Fibroblast of lung (primary cell): ENCODE measurements around the gene VN1R5.

ENCODE experiments used
- EZH2 ChIP-seq: IDR thresholded peaks from 2 replicates; pipeline ENCODE4 v1.5.1; 2012; ENCODE audit warnings: low read length, control low read depth, mild to moderate bottlenecking; ENCODE audit errors: missing control alignments
- TF ChIP-seq, protein P1 (sequence below), 2 donors: IDR thresholded peaks in 1 of 2; conservative IDR thresholded peaks in 1 of 2; 1 replicate in 1 of 2; 2 replicates in 1 of 2; pipeline ENCODE4 v1.5.1; 2011 to 2012; ENCODE audit warnings: low read length in 2 of 2, control low read depth in 1 of 2, inconsistent platforms in 1 of 2, low read depth in 1 of 2, mild to moderate bottlenecking in 1 of 2

DNA sequence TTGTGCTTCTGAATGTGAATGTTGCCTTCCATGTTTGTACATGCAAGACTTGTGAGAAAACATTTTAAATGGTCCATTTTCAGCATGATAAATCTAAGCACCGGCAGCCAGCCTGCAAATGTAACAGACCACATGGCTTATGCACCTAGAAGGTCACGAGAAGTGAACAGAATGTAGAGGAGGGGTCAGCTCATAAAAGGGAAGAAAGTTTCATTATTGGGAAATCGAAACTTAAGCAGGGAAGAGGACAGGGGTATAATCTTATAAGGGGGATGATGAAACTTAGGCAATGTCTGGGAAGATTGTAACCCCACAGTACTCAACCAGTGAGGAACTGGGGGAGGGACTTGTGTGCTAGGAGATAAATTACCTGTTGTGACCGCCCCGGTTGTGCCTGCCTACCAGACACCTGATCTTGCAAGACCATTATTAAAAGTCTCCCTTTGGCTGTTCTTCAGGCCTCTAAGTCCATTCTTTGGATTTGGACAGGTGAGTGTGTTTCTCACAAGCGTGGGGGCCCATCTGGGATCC lies 37.7 kb upstream of the VN1R5 start:
- TF ChIP-seq, protein P1, sequence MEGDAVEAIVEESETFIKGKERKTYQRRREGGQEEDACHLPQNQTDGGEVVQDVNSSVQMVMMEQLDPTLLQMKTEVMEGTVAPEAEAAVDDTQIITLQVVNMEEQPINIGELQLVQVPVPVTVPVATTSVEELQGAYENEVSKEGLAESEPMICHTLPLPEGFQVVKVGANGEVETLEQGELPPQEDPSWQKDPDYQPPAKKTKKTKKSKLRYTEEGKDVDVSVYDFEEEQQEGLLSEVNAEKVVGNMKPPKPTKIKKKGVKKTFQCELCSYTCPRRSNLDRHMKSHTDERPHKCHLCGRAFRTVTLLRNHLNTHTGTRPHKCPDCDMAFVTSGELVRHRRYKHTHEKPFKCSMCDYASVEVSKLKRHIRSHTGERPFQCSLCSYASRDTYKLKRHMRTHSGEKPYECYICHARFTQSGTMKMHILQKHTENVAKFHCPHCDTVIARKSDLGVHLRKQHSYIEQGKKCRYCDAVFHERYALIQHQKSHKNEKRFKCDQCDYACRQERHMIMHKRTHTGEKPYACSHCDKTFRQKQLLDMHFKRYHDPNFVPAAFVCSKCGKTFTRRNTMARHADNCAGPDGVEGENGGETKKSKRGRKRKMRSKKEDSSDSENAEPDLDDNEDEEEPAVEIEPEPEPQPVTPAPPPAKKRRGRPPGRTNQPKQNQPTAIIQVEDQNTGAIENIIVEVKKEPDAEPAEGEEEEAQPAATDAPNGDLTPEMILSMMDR (conservative IDR thresholded peaks at IDR 0.05 in 1 of 2, IDR thresholded peaks at IDR 0.05 in 1 of 2; ENCODE audit: low read depth in 1 of 2, low read length in 2 of 2), result no peak
- no peak for TF ChIP-seq EZH2
